HG03520 (cell line): ENCODE measurements around the gene INO80E.
"Not testable (repeated sequence)": the region's sequence is repeated elsewhere in the genome, so short reads cannot be mapped to it uniquely, and the experiment has no call there.

Experiments
- ATAC-seq: cut with Tn5 transposase; IDR thresholded peaks from one replicate; pipeline ENCODE4 v1.9.1; 2021; ENCODE audit warnings: mild to moderate bottlenecking, moderate library complexity; ENCODE audit not compliant: unreplicated experiment

Gene INO80E

DNA sequence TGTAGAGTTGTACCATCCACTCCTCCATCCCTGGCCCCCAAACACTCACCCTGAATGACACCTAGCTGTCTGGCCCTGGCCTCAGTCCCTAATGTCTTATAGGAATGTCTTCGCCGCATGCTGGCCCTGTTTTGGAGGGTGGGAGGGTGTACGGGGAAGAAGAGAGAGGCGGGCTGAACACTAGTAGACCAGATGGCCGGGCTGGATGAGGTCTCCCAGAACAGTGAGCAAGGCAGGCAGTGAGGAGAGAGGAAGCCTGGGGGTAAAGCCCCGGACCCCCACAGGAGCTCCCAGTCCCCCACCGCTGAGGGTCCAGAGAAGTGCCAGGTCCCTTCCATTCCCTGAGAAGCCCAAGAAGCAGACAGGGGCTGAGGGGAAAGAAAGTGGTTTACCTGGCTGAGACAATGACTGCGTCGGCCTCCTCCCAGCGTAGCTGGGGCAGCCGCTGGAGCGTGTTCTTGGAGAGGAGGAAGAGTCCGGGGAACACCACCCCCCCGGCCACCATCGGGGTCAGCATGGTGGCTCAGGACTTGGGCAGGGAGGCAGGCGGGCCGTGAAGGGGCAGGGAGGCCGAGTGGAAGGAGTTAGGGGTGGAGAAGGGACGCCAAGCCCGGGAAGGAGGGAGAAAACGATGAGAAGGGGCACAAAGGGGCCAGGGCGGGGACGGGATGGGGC is 34.1 kb downstream of the INO80E start:
- ATAC-seq, result no peak

DNA sequence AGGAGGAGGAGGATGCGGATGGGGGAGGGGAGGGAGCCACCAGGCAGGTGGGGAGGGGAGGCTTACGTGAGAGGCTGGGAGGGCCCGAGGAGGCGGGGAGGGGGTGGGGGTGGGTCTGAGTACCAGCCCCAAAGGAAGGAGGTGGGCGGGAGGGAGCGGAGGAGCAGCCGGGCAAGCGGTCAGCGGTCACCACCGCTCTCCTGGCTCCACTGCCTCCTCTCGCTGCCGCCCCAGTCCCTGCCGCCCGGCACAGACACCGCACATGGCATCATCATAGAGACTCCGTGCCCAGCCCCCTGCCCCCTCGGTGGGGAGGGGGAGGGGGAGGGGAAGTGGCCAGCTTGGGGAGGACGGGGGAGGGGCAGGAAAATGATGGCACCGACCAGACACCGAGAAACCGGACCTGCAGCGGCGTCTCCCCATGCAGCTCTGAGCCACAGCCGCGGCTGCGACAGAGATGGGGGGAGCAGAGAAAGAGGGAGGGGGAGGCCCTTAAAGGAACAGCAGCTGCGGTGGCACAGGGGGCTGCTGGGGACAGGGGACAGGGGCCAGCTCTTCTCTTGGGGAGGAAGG is 34.9 kb downstream of the INO80E start, which contains the start of gene TLCD3B:
Gene TLCD3B, minus strand, starts transcription at position 431 of the 573 bp plus-strand sequence. CDS start 744 bp downstream, outside the sequence.
- ATAC-seq, result no peak

DNA sequence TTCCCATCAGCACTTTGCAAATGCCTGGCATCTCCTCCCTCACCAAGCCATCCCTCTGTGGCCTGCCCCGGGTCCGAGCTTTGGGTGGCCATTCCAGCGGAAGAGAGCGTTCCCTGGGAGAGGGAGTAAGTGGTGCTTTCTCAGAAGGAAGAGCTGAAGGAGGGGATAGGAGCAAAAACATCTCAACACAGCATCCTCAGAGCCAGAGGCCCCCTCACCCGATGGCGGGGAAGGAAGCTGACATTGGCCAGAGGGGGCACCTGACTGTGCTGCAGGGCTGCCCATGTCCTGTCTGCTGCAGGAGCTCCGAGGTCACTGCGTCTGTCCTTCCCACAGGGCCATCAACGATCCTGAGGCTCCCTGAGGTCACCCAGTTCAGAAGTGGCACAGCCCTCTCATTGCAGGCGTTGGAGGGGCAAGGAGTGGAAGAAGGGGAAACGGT is 35.5 kb downstream of the INO80E start:
- no peak for ATAC-seq

GRCh38 chr16:30032083-30032819 is 36.2 kb downstream of the INO80E start:
- no peak for ATAC-seq

DNA sequence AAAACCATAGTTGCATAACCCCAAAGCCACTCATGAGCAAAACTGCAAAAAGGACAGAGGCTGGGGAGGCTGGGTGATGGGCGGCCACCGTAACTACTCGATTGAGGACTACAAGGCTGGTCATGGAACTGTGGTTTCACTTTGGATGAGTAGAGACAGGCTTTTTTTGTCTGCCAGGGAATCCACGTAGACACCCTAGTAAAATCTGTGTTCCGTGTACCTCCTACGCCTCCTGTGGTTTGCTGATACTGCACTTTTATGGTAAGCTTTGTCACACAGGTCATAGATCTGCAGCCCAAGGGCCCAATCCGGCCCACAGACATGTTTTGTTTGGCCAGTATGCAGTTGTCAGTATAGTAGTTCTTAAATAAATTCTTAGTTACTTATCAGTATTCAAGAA is 37.2 kb downstream of the INO80E start:
- ATAC-seq, result no peak

DNA sequence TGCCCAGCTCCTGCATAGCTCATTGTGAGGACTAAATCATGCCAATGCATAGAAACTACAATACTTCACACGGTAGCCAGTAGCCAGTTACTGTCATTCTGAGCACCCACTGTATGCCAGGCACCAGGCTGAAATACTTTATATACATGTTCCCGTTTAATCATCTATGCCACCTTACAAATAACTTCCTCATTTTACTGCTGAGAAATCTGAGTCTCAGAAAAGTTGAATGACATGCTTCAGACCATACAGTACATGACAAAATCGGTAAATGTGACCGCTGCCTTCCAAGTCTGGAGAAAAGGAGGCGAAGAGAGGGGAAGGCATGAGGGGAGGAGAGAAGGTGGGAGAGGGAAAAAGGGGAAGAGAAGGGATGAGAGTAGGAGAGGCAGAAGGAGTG is 44.2 kb downstream of the INO80E start:
- no peak for ATAC-seq

GRCh38 chr16:30040690-30041089 is 44.6 kb downstream of the INO80E start:
- not testable (repeated sequence) for ATAC-seq

- ATAC-seq, result no peak
These were observed 45.8 kb downstream of the INO80E start for GRCh38 chr16:30041841-30042240.

- no peak for ATAC-seq
These were observed 50.1 kb downstream of the INO80E start for GRCh38 chr16:30046178-30046577.

- no peak for ATAC-seq
These were observed 50.5 kb downstream of the INO80E start for GRCh38 chr16:30046588-30046987.

DNA sequence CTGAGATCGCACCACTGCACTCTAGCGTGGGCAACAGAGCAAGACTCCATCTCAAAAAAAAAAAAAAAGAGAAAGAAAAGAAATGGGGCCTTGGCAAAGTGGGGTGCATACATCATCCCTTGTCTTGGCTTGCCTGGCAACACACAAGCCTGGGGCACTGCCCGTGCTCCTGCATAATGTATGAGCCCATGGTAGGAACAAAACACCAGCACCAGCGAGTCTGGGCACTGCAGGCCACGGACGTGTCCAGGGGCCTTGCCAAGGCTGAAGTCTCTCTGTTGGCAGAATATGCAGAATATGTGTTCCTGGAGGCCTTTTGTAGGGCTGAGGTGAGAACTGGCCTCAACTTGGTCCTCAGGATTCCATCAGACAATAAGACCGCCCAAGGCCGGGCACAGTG is 53.8 kb downstream of the INO80E start:
- ATAC-seq, result no peak

DNA sequence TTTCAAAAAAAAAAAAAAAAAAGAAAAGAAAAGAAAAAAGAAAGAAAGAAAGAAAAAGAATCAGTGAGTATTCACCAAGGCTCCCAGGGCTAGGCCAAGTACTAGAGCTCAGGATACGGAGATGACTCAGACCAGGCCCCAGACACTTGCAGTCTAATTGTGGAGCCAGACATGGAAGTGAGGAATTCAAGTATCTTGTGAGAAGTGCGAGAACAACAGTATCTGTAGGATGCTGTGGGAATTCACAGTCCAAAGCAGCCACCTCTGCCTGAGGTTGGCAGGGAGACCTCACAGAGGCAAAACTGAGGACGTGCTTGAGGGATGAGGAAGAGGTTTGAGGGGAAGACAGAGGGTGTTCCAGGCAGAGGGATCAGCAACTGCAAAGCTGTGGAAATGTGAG is 55.5 kb downstream of the INO80E start:
- ATAC-seq, result no peak

- no peak for ATAC-seq
These were observed 56.8 kb downstream of the INO80E start for GRCh38 chr16:30052671-30053372.

DNA sequence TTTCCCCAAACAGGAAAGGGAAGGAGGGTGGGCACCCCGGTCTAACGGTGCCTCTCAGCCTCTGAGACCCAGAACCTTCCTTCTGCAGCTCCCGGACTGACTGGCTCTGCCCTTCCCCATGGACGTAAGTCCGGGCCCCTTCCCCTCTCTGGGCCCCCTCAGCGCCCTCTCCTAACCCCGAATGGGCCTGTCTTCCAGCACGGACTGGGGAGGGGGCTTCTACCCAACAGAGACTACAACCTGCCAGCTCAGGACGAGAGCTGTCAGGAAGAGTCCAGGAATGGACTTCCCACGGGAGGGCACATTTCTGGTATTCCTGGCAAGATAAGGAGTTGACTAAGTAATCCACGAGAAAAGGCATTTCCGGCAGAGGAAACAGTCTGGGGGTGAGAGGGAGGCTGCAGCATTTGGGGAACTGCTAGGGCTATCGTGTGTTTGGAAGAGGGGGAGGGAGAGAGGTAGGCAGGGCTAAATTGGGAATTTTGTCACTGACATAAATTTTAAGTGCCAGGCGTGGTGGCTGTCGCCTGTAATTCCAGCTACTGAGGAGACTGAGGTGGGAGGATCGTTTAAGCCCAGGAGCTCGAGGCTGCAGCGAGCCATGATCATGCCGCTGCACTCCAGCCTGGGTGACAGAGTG is 57.5 kb downstream of the INO80E start:
- no peak for ATAC-seq

DNA sequence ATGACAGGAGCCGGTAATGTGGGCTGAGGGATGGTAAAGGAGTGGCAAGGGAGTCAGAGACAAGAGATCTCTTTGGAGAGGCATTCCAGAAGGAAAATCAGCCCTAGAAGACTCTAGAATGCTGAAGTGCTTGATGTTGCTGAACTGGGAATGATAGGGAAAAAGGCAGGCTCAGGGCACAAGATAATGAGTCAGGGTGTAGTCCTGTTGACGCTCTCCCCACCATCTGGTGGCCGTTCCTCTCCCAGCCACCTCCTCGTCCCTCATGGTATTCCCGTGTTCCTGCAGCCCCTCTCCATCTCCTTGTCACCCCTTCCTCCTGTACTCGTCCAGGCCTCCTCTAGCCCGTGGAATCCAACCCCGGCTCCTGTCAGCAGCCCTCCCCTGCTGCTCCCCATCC is 58.4 kb downstream of the INO80E start:
- ATAC-seq, result no peak

DNA sequence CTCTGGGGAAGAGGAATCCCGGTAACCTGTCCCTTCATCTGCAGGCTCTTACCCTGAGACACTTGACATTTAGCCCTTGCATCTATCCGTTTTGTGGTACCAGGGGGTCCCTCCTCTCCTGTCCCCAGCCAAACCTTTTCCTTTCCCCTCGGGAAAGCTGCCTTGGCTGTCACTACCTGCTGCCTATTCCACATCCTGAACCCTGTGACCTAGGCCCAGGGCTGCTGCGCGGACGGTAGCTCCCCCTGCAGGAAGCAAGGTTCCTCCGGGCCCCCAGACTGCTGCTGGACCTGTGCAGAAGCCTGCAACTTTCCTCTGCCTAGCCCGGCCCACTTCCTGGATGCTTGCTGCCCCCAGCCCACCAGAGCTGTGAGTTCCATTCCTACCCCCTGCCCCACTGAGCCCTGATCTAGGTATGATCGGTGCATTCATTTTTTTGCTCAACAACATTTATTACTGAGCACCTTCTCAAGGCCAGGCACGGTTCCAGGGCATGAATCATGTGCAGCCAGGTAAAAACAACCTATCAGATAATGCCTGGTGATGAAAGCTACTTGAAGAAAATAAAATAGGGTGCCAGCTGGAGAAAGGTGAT is 59.0 kb downstream of the INO80E start:
- ATAC-seq, result no peak
